Body of pancreas (tissue), 4 donors: Measurements from ENCODE around the gene UBR3.

Experiments
- POLR2A ChIP-seq, 3 donors: fragments of 450-650 bp; IDR thresholded peaks; one replicate each; pipeline ENCODE4 v1.6.1; 2016; ENCODE audit warnings: antibody characterized with exemption in 3 of 3, mild to moderate bottlenecking in 2 of 3
- TF ChIP-seq, protein P1 (sequence below), 7 experiments: fragments of 450-650 bp in 4 of 7; fragments of 200-600 bp in 3 of 7; sonication (generic) in 3 of 7; IDR thresholded peaks; one replicate each; pipeline ENCODE4 v1.5.1; 2016 to 2019; ENCODE audit warnings: antibody characterized with exemption in 7 of 7

DNA sequence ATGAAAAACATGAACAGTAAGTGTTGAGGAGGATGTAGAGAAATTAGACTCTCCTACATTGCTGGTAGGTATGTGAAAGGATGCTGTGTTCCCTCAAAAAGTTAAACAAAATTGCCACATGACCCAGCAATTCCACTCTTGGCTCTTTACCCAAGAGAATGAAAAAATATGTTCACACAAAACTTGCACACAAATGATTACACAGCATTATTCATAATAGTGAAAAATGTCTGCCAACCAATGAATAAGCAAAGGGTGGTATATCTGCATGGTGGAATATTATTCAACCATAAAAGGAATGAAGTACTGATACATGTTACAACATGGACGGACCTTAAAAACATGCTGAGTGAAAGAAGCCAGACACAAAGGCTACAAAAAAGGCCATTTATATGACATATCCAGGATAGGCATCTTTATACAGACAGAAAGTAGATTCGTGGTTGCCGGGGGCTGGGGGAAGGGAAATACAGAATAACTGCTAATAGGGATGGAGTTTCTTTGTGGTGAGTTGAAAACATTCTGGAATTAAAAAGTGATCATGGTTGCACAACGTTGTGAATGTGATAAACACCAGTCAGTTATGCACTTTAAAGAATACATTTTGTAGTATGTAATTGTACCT, 265.3 kb downstream of the UBR3 start:
- no peak for TF ChIP-seq POLR2A (IDR thresholded peaks at IDR 0.05)
- TF ChIP-seq, protein P1, sequence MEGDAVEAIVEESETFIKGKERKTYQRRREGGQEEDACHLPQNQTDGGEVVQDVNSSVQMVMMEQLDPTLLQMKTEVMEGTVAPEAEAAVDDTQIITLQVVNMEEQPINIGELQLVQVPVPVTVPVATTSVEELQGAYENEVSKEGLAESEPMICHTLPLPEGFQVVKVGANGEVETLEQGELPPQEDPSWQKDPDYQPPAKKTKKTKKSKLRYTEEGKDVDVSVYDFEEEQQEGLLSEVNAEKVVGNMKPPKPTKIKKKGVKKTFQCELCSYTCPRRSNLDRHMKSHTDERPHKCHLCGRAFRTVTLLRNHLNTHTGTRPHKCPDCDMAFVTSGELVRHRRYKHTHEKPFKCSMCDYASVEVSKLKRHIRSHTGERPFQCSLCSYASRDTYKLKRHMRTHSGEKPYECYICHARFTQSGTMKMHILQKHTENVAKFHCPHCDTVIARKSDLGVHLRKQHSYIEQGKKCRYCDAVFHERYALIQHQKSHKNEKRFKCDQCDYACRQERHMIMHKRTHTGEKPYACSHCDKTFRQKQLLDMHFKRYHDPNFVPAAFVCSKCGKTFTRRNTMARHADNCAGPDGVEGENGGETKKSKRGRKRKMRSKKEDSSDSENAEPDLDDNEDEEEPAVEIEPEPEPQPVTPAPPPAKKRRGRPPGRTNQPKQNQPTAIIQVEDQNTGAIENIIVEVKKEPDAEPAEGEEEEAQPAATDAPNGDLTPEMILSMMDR (IDR thresholded peaks at IDR 0.05): no peak
